ENCODE results near the gene DPM2.

GRCh38 chr9:127926906-127927200 is 10.8 kb downstream of the DPM2 start:
- TF ChIP-seq, protein P1, sequence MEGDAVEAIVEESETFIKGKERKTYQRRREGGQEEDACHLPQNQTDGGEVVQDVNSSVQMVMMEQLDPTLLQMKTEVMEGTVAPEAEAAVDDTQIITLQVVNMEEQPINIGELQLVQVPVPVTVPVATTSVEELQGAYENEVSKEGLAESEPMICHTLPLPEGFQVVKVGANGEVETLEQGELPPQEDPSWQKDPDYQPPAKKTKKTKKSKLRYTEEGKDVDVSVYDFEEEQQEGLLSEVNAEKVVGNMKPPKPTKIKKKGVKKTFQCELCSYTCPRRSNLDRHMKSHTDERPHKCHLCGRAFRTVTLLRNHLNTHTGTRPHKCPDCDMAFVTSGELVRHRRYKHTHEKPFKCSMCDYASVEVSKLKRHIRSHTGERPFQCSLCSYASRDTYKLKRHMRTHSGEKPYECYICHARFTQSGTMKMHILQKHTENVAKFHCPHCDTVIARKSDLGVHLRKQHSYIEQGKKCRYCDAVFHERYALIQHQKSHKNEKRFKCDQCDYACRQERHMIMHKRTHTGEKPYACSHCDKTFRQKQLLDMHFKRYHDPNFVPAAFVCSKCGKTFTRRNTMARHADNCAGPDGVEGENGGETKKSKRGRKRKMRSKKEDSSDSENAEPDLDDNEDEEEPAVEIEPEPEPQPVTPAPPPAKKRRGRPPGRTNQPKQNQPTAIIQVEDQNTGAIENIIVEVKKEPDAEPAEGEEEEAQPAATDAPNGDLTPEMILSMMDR (IDR thresholded peaks at IDR 0.05), result no peak
- no peak for TF ChIP-seq POLR2AphosphoS5 (IDR thresholded peaks at IDR 0.05; ENCODE audit: insufficient read depth in 1 of 2, low read depth in 1 of 2)
